Neural progenitor cell (in vitro differentiated cells): ENCODE results near the gene NEB. TPM values are rescaled to one million over a fixed set of nuclear protein-coding genes. Genes with fewer than 3 reads are reported as not detected.

Source experiments
- DNase-seq: peaks from one replicate; pipeline ENCODE4 v3.0.0-alpha.2; 2016; ENCODE audit warnings: low spot score
- H2AFZ ChIP-seq: fragments of 200-600 bp; sonication (generic); replicated peaks from 2 replicates; pipeline ENCODE4 v1.6.1; 2016; ENCODE audit warnings: antibody characterized with exemption
- H3F3A ChIP-seq: fragments of 200-600 bp; sonication (generic); 2 replicates; pipeline ENCODE4 v1.6.1; 2016; ENCODE audit warnings: antibody characterized with exemption, low read depth
- H3K27ac ChIP-seq: fragments of 200-600 bp; sonication (generic); 2 replicates; pipeline ENCODE4 v1.5.1; 2016; ENCODE audit warnings: mild to moderate bottlenecking
- H3K27me3 ChIP-seq: fragments of 200-600 bp; sonication (generic); 2 replicates; pipeline ENCODE4 v1.6.1; 2016; ENCODE audit warnings: mild to moderate bottlenecking, moderate library complexity
- H3K36me3 ChIP-seq: fragments of 200-600 bp; sonication (generic); 2 replicates; pipeline ENCODE4 v1.5.1; 2016
- H3K4me1 ChIP-seq: fragments of 200-600 bp; sonication (generic); 2 replicates; pipeline ENCODE4 v1.6.1; 2016; ENCODE audit warnings: mixed run types
- H3K4me2 ChIP-seq: fragments of 200-600 bp; sonication (generic); 2 replicates; pipeline ENCODE4 v1.6.1; 2016
- H3K4me3 ChIP-seq: fragments of 200-600 bp; sonication (generic); 2 replicates; pipeline ENCODE4 v1.5.1; 2016
- H3K79me2 ChIP-seq: fragments of 200-600 bp; sonication (generic); 2 replicates; pipeline ENCODE4 v1.6.1; 2016; ENCODE audit warnings: low read depth
- H3K9ac ChIP-seq: fragments of 200-600 bp; sonication (generic); 2 replicates; pipeline ENCODE4 v1.6.1; 2016
- H3K9me3 ChIP-seq: fragments of 200-600 bp; sonication (generic); 2 replicates; pipeline ENCODE4 v1.5.1; 2016; ENCODE audit warnings: low read depth
- H4K20me1 ChIP-seq: fragments of 200-600 bp; sonication (generic); 2 replicates; pipeline ENCODE4 v1.6.1; 2016; ENCODE audit warnings: low read depth
- H3K27ac Mint-ChIP-seq: 3 replicates; pipeline ENCODE4 v1.8.0; 2021; ENCODE audit warnings: mixed read lengths
- H3K27me3 Mint-ChIP-seq: 2 replicates; pipeline ENCODE4 v1.8.0; 2022; ENCODE audit warnings: low read depth, mild to moderate bottlenecking, inconsistent platforms, moderate library complexity, mixed read lengths; ENCODE audit not compliant: insufficient read depth
- H3K36me3 Mint-ChIP-seq: 3 replicates; pipeline ENCODE4 v1.8.0; 2021; ENCODE audit warnings: mixed read lengths
- H3K4me1 Mint-ChIP-seq: 3 replicates; pipeline ENCODE4 v1.8.0; 2021; ENCODE audit warnings: mixed read lengths
- H3K4me3 Mint-ChIP-seq: 3 replicates; pipeline ENCODE4 v1.8.0; 2021; ENCODE audit warnings: mild to moderate bottlenecking, moderate library complexity, mixed read lengths
- H3K9me3 Mint-ChIP-seq: 3 replicates; pipeline ENCODE4 v1.8.0; 2020; ENCODE audit warnings: mixed read lengths
- EZH2 ChIP-seq: fragments of 200-600 bp; sonication (generic); IDR thresholded peaks from 2 replicates; pipeline ENCODE4 v1.6.1; 2017; ENCODE audit warnings: antibody characterized with exemption, mild to moderate bottlenecking, moderate library complexity
- EZH2phosphoT487 ChIP-seq: fragments of 200-600 bp; sonication (generic); IDR thresholded peaks from 2 replicates; pipeline ENCODE4 v1.6.1; 2017; ENCODE audit warnings: antibody characterized with exemption
- total RNA-seq: library from RNA; depleted of rRNA; stranded (reverse); fragments of >200 nt; gene quantifications from 2 replicates; pipeline ENCODE4 v1.2.3, GENCODE V29; 2015; ENCODE audit warnings: low replicate concordance
- TF ChIP-seq, protein P1 (sequence below): fragments of 200-600 bp; sonication (generic); IDR thresholded peaks from 2 replicates; pipeline ENCODE4 v1.5.1; 2017; ENCODE audit warnings: antibody characterized with exemption, mild to moderate bottlenecking

Gene NEB
- total RNA-seq, 1 donor from 2014 or later = 0.49 TPM

DNA sequence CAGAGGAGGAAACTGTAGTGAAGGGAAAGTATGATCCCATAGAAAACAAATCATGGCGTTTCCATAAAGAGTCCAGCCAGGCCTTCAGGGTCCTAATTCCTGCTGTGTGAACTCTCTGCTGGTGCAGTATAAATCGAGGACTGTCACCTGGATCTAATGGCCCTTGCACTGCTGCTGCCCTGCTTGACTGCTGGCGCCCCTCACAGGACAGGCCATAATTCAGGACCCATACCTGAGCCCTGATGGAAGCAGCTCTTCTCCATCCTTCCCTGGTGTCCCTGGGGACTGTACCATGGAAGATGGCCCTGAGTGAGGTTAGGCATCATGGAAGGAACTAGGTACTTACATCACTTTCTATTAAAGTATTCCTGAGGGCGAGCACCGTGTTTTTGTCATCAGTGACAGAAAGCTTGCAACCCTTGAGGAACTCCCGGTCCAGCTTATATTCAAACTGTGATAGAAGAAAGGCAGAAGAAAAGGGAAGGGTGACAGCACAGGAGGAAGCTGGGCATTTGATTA lies 207.6 kb downstream of the NEB start:
- Mint-ChIP-seq H3K27me3 (no peaks in the 10 kb centered on the region), H3K4me3 (no peak overlapping the region), H3K36me3 (no peaks in the 10 kb centered on the region), H3K4me1 (peaks cover 3% of the 10 kb centered on the region), H3K27ac (no peak overlapping the region), H3K9me3 (no peaks in the 10 kb centered on the region)
- Histone ChIP-seq H3K9ac (no peak overlapping the region), H3K27me3 (no peaks in the 10 kb centered on the region), H3K36me3 (no peaks in the 10 kb centered on the region), H3K27ac (no peak overlapping the region), H3K9me3 (no peaks in the 10 kb centered on the region), H3K4me3 (no peak overlapping the region), H3K4me2 (no peak overlapping the region), H3K4me1 (peaks cover under 1% of the 10 kb centered on the region), H4K20me1 (no peaks in the 10 kb centered on the region), H3F3A (no peaks in the 10 kb centered on the region), H2AFZ (no peak overlapping the region), H3K79me2 (no peaks in the 10 kb centered on the region)
- no peak for DNase-seq
- TF ChIP-seq EZH2phosphoT487 = no peak
- TF ChIP-seq, protein P1, sequence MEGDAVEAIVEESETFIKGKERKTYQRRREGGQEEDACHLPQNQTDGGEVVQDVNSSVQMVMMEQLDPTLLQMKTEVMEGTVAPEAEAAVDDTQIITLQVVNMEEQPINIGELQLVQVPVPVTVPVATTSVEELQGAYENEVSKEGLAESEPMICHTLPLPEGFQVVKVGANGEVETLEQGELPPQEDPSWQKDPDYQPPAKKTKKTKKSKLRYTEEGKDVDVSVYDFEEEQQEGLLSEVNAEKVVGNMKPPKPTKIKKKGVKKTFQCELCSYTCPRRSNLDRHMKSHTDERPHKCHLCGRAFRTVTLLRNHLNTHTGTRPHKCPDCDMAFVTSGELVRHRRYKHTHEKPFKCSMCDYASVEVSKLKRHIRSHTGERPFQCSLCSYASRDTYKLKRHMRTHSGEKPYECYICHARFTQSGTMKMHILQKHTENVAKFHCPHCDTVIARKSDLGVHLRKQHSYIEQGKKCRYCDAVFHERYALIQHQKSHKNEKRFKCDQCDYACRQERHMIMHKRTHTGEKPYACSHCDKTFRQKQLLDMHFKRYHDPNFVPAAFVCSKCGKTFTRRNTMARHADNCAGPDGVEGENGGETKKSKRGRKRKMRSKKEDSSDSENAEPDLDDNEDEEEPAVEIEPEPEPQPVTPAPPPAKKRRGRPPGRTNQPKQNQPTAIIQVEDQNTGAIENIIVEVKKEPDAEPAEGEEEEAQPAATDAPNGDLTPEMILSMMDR = no peak
- TF ChIP-seq EZH2 = no peak

DNA sequence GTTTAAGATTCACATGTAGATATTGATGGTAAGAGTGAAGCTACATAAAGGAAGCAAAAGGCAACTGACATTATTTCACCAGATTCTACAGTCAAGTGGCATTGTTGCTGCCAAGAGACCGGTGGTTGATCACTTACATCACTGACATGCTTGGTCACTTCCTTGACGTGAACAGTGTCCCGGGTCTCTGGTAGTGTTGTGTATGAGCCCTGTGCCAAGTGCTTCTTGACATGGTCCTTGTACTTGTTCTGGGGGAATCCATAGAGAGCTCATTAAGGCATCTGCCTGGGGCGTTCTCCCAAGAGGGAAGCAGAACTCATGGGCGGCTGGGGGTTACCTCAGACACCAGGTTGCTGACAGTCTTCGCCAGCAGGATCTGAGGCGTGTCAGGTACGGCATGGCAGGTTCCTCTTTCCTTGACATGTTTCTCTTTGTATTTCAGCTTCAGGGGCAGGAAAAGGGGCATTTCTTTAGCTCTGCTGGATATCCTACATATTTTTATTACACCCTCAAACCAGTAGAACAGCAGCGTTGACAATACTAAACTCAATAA lies 208.4 kb downstream of the NEB start:
- Histone ChIP-seq H2AFZ (no peak overlapping the region), H3K27ac (no peak overlapping the region), H3K27me3 (no peaks in the 10 kb centered on the region), H3K4me1 (peaks cover 8% of the 10 kb centered on the region), H3K79me2 (no peaks in the 10 kb centered on the region), H4K20me1 (no peaks in the 10 kb centered on the region), H3K36me3 (no peaks in the 10 kb centered on the region), H3K4me3 (no peak overlapping the region), H3K9me3 (no peaks in the 10 kb centered on the region), H3K9ac (no peak overlapping the region), H3F3A (no peaks in the 10 kb centered on the region), H3K4me2 (no peak overlapping the region)
- Mint-ChIP-seq H3K9me3 (no peaks in the 10 kb centered on the region), H3K4me3 (no peak overlapping the region), H3K36me3 (no peaks in the 10 kb centered on the region), H3K4me1 (peaks cover 10% of the 10 kb centered on the region), H3K27ac (no peak overlapping the region), H3K27me3 (no peaks in the 10 kb centered on the region)
- TF ChIP-seq, protein P1 = no peak
- TF ChIP-seq EZH2phosphoT487 (no peak), EZH2 (no peak)
- DNase-seq = no peak

DNA sequence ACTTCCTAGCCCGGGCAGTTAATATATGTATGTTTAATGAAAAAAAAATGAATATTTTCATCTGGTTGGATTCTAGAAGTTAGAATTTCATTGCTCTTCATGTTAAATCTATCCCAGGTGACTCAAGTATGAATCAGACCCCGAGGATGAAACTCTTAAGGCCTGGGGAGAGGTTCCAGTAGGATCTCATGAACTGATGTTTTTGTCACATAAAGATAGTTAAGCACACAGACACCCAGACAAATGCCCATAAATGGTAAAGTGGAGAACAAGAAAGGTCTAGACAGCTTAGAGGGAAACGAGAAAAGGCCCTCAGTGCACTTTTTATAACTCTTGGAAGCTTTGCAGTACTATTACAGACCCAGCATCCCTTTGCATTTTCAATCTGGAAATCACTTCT lies 210.4 kb downstream of the NEB start:
- no peak for DNase-seq
- Histone ChIP-seq H3F3A (no peaks in the 10 kb centered on the region), H3K9me3 (no peaks in the 10 kb centered on the region), H3K4me3 (no peak overlapping the region), H4K20me1 (no peaks in the 10 kb centered on the region), H2AFZ (no peak overlapping the region), H3K27me3 (no peaks in the 10 kb centered on the region), H3K79me2 (no peaks in the 10 kb centered on the region), H3K27ac (no peak overlapping the region), H3K4me1 (peaks cover 10% of the 10 kb centered on the region), H3K9ac (no peak overlapping the region), H3K4me2 (no peak overlapping the region), H3K36me3 (no peaks in the 10 kb centered on the region)
- no peaks in the 10 kb centered on the region for H3K27me3 Mint-ChIP-seq
- no peaks in the 10 kb centered on the region for H3K36me3 Mint-ChIP-seq
- no peak overlapping the region for H3K27ac Mint-ChIP-seq
- TF ChIP-seq EZH2phosphoT487 (no peak), EZH2 (no peak)
- TF ChIP-seq, protein P1 = no peak
- H3K9me3 Mint-ChIP-seq = no peaks in the 10 kb centered on the region
- no peak overlapping the region for H3K4me3 Mint-ChIP-seq
- H3K4me1 Mint-ChIP-seq = peaks cover 13% of the 10 kb centered on the region
